Trophoblast cell (in vitro differentiated cells and primary cell): ENCODE results near the gene NKD1.

Experiments used
- DNase-seq, 2 donors: peaks; one replicate each; pipeline ENCODE4 v3.0.0-alpha.2; 2016
- H2AFZ ChIP-seq: 2 replicates; pipeline ENCODE4 v1.6.1; 2013; ENCODE audit warnings: low read length, moderate library complexity, mild to moderate bottlenecking; ENCODE audit not compliant: insufficient read depth, poor library complexity
- H2AK5ac ChIP-seq: 2 replicates; pipeline ENCODE4 v1.6.1; 2013; ENCODE audit warnings: mild to moderate bottlenecking, low read length
- H2BK120ac ChIP-seq: 2 replicates; pipeline ENCODE4 v1.6.1; 2013; ENCODE audit warnings: low read length, mild to moderate bottlenecking, moderate library complexity; ENCODE audit not compliant: insufficient read depth, poor library complexity
- H2BK12ac ChIP-seq: 2 replicates; pipeline ENCODE4 v1.6.1; 2013; ENCODE audit warnings: mild to moderate bottlenecking, low read length, moderate library complexity
- H2BK5ac ChIP-seq: 2 replicates; pipeline ENCODE4 v1.6.1; 2013; ENCODE audit warnings: low read length, low read depth, moderate library complexity, mild to moderate bottlenecking; ENCODE audit not compliant: poor library complexity
- H3K14ac ChIP-seq: 2 replicates; pipeline ENCODE4 v1.6.1; 2013; ENCODE audit warnings: mild to moderate bottlenecking, low read length
- H3K18ac ChIP-seq: 2 replicates; pipeline ENCODE4 v1.6.1; 2013; ENCODE audit warnings: mild to moderate bottlenecking, low read length
- H3K23ac ChIP-seq: 2 replicates; pipeline ENCODE4 v1.6.1; 2013; ENCODE audit warnings: low read length
- H3K27ac ChIP-seq: 2 replicates; pipeline ENCODE4 v1.5.1; 2013; ENCODE audit warnings: low read depth, mild to moderate bottlenecking, inconsistent platforms, low read length, moderate library complexity
- H3K27me3 ChIP-seq: 2 replicates; pipeline ENCODE4 v1.6.1; 2013; ENCODE audit warnings: inconsistent platforms, mild to moderate bottlenecking, low read length, moderate library complexity; ENCODE audit not compliant: insufficient read depth
- H3K36me3 ChIP-seq, 2 experiments: 1 replicate in 1 of 2; 2 replicates in 1 of 2; pipeline ENCODE4 v1.6.1; 2013; ENCODE audit warnings: low read length in 2 of 2, mild to moderate bottlenecking in 2 of 2, moderate library complexity in 1 of 2; ENCODE audit not compliant: insufficient read depth in 2 of 2, control insufficient read depth in 1 of 2
- H3K4ac ChIP-seq: 2 replicates; pipeline ENCODE4 v1.6.1; 2013; ENCODE audit warnings: low read depth, mild to moderate bottlenecking, low read length, moderate library complexity
- H3K4me1 ChIP-seq, 2 experiments: 1 replicate in 1 of 2; 2 replicates in 1 of 2; pipeline ENCODE4 v1.6.1; 2013; ENCODE audit warnings: low read length in 2 of 2, mild to moderate bottlenecking in 2 of 2, moderate library complexity in 1 of 2; ENCODE audit not compliant: insufficient read depth in 2 of 2, control insufficient read depth in 1 of 2
- H3K4me2 ChIP-seq: 2 replicates; pipeline ENCODE4 v1.6.1; 2013; ENCODE audit warnings: inconsistent platforms, mild to moderate bottlenecking, low read length, moderate library complexity
- H3K4me3 ChIP-seq: 2 replicates; pipeline ENCODE4 v1.5.1; 2013; ENCODE audit warnings: mild to moderate bottlenecking, low read depth, low read length, inconsistent platforms
- H3K79me1 ChIP-seq: one replicate; pipeline ENCODE4 v1.6.1; 2013; ENCODE audit warnings: low read length
- H3K79me2 ChIP-seq: 2 replicates; pipeline ENCODE4 v1.6.1; 2013; ENCODE audit warnings: low read length, mild to moderate bottlenecking; ENCODE audit not compliant: control insufficient read depth, insufficient read depth, poor library complexity
- H3K9ac ChIP-seq: 2 replicates; pipeline ENCODE4 v1.6.1; 2013; ENCODE audit warnings: mild to moderate bottlenecking, low read length
- H3K9me3 ChIP-seq: 2 replicates; pipeline ENCODE4 v1.6.1; 2013; ENCODE audit warnings: low read depth, mild to moderate bottlenecking, control low read depth, inconsistent platforms, low read length; ENCODE audit not compliant: insufficient read depth
- H4K12ac ChIP-seq: 2 replicates; pipeline ENCODE4 v1.6.1; 2013; ENCODE audit warnings: low read depth, mild to moderate bottlenecking, low read length, moderate library complexity
- H4K8ac ChIP-seq: 2 replicates; pipeline ENCODE4 v1.6.1; 2013; ENCODE audit warnings: low read depth, mild to moderate bottlenecking, low read length, moderate library complexity
- H4K91ac ChIP-seq: one replicate; pipeline ENCODE4 v1.6.1; 2013; ENCODE audit warnings: low read depth, mild to moderate bottlenecking, low read length, moderate library complexity
- WGBS: extraction: QIAGEN DNeasy Blood & Tissue Kit; methylation state at CpG from one replicate; pipeline ENCODE4 v1.1.7; 2013; ENCODE audit warnings: missing lambda C conversion rate; ENCODE audit not compliant: insufficient read length, insufficient coverage; ENCODE audit errors: extremely low coverage; 5-methylcytosine and 5-hydroxymethylcytosine counted together

Gene NKD1

GRCh38 chr16:50603206-50604064 lies 55.2 kb downstream of the NKD1 start:
- H3K79me2 ChIP-seq = no peaks in the 10 kb centered on the region
- H4K91ac ChIP-seq = peak overlapping the region; percentile 69
- WGBS = no CpG with 5 or more reads among the region's 18 CpGs
- H2BK120ac ChIP-seq = peak overlapping the region; percentile 25
- no peak overlapping the region for H2AFZ ChIP-seq
- H2BK12ac ChIP-seq = no peak overlapping the region
- H3K4ac ChIP-seq = no peak overlapping the region
- H3K9ac ChIP-seq = no peak overlapping the region
- H4K12ac ChIP-seq = no peak overlapping the region
- peak overlapping the region; percentile 41 for H2BK5ac ChIP-seq
- H3K14ac ChIP-seq = peak overlapping the region; percentile 27
- H3K9me3 ChIP-seq = peaks cover 1% of the 10 kb centered on the region
- no peak overlapping the region for H2AK5ac ChIP-seq
- peaks cover 34 to 48% of the 10 kb centered on the region in 2 experiments for H3K4me1 ChIP-seq
- DNase-seq = no peak
- no peak overlapping the region for H3K23ac ChIP-seq
- H3K18ac ChIP-seq = no peak overlapping the region
- peak overlapping the region; percentile 8 for H3K4me2 ChIP-seq
- no peak overlapping the region for H3K4me3 ChIP-seq
- H3K79me1 ChIP-seq = peaks cover 7% of the 10 kb centered on the region
- no peaks in the 10 kb centered on the region for H3K36me3 ChIP-seq
- H3K27ac ChIP-seq = peak overlapping the region; percentile 31
- no peak overlapping the region for H4K8ac ChIP-seq
- H3K27me3 ChIP-seq = no peaks in the 10 kb centered on the region

GRCh38 chr16:50604065-50604418 lies 55.8 kb downstream of the NKD1 start:
- WGBS = no CpG with 5 or more reads among the region's 2 CpGs
- no peak overlapping the region for H2BK120ac ChIP-seq

GRCh38 chr16:50604610-50605009 lies 56.4 kb downstream of the NKD1 start:
- DNase-seq = no peak
- Histone ChIP-seq H3K79me2 (no peaks in the 10 kb centered on the region), H2AK5ac (peak overlapping the region; percentile 6), H3K18ac (no peak overlapping the region), H3K4ac (no peak overlapping the region), H4K12ac (no peak overlapping the region), H2BK12ac (no peak overlapping the region), H4K8ac (no peak overlapping the region), H3K4me3 (no peak overlapping the region), H3K14ac (no peak overlapping the region), H3K79me1 (peaks cover 7% of the 10 kb centered on the region), H2BK120ac (no peak overlapping the region), H3K27ac (no peak overlapping the region), H3K4me2 (no peak overlapping the region), H3K4me1 (peaks cover 31 to 37% of the 10 kb centered on the region in 2 experiments), H4K91ac (no peak overlapping the region), H2AFZ (no peak overlapping the region), H2BK5ac (no peak overlapping the region), H3K9ac (no peak overlapping the region), H3K27me3 (no peaks in the 10 kb centered on the region), H3K36me3 (peaks cover 0 to 2% of the 10 kb centered on the region in 2 experiments), H3K9me3 (peaks cover 1% of the 10 kb centered on the region), H3K23ac (no peak overlapping the region)
- no CpG with 5 or more reads among the region's 4 CpGs for WGBS

More at GRCh38 chr16:50604065-50604418, 55.8 kb downstream of the NKD1 start:
- no peak overlapping the region for H2BK5ac ChIP-seq
- no peaks in the 10 kb centered on the region for H3K79me2 ChIP-seq
- no peak overlapping the region for H3K14ac ChIP-seq
- no peak overlapping the region for H3K4ac ChIP-seq
- H3K9ac ChIP-seq = no peak overlapping the region
- no peak overlapping the region for H2AK5ac ChIP-seq
- H3K18ac ChIP-seq = no peak overlapping the region
- H3K79me1 ChIP-seq = peaks cover 7% of the 10 kb centered on the region
- H4K91ac ChIP-seq = peak overlapping the region; percentile 9
- no peak overlapping the region for H4K8ac ChIP-seq
- no peak overlapping the region for H3K4me3 ChIP-seq
- no peak overlapping the region for H3K4me2 ChIP-seq
- no peak overlapping the region for H3K23ac ChIP-seq
- H3K27me3 ChIP-seq = no peaks in the 10 kb centered on the region
- H3K36me3 ChIP-seq = peaks cover 0 to 1% of the 10 kb centered on the region in 2 experiments
- H2BK12ac ChIP-seq = no peak overlapping the region
- no peak overlapping the region for H3K27ac ChIP-seq
- H2AFZ ChIP-seq = no peak overlapping the region
- DNase-seq = no peak
- peaks cover 1% of the 10 kb centered on the region for H3K9me3 ChIP-seq
- H3K4me1 ChIP-seq = peaks cover 34 to 43% of the 10 kb centered on the region in 2 experiments
- H4K12ac ChIP-seq = no peak overlapping the region

GRCh38 chr16:50605733-50606430 lies 57.7 kb downstream of the NKD1 start:
- DNase-seq = no peak
- Histone ChIP-seq H3K18ac (no peak overlapping the region), H2BK120ac (no peak overlapping the region), H2BK5ac (no peak overlapping the region), H3K4me3 (no peak overlapping the region), H3K27ac (no peak overlapping the region), H3K14ac (no peak overlapping the region), H2AFZ (no peak overlapping the region), H3K4ac (no peak overlapping the region), H3K9me3 (peaks cover 1% of the 10 kb centered on the region), H4K91ac (no peak overlapping the region), H3K27me3 (no peaks in the 10 kb centered on the region), H2AK5ac (no peak overlapping the region), H3K23ac (no peak overlapping the region), H2BK12ac (no peak overlapping the region), H3K4me2 (no peak overlapping the region), H4K12ac (no peak overlapping the region), H3K36me3 (peaks cover 0 to 2% of the 10 kb centered on the region in 2 experiments), H3K79me1 (peaks cover 7% of the 10 kb centered on the region), H3K79me2 (no peaks in the 10 kb centered on the region), H3K9ac (no peak overlapping the region), H4K8ac (no peak overlapping the region), H3K4me1 (peaks cover 26 to 29% of the 10 kb centered on the region in 2 experiments)
- no CpG with 5 or more reads among the region's 19 CpGs for WGBS
